Aorta (tissue), 5 donors: Measurements from ENCODE around the gene ASB4. TPM values are rescaled to one million over a fixed set of nuclear protein-coding genes. Genes with fewer than 3 reads are reported as not detected.

ENCODE experiments used
- ATAC-seq: fragments of 200-7000 bp; cut with Tn5 transposase; one replicate; pipeline ENCODE4 v1.9.1; 2022; ENCODE audit warnings: moderate library complexity; ENCODE audit not compliant: low FRiP score
- DNase-seq, 2 donors: peaks; one replicate each; pipeline ENCODE4 v3.0.0-alpha.2; 2020
- H3K27ac ChIP-seq, 2 donors: one replicate each; pipeline ENCODE4 v1.5.1; 2013; ENCODE audit warnings: low read length in 2 of 2, mild to moderate bottlenecking in 2 of 2, moderate library complexity in 2 of 2, control low read depth in 1 of 2, inconsistent platforms in 1 of 2, low read depth in 1 of 2
- H3K27me3 ChIP-seq, 2 donors: one replicate each; pipeline ENCODE4 v1.6.1; 2013; ENCODE audit warnings: control low read depth in 1 of 2, low read length in 1 of 2, mild to moderate bottlenecking in 1 of 2, moderate library complexity in 1 of 2; ENCODE audit not compliant: insufficient read depth in 2 of 2, control insufficient read depth in 1 of 2
- H3K36me3 ChIP-seq, 2 donors: one replicate each; pipeline ENCODE4 v1.6.1; 2013; ENCODE audit warnings: control low read depth in 1 of 2, low read length in 1 of 2, mild to moderate bottlenecking in 1 of 2; ENCODE audit not compliant: insufficient read depth in 2 of 2, control insufficient read depth in 1 of 2
- H3K4me1 ChIP-seq, 2 donors: one replicate each; pipeline ENCODE4 v1.6.1; 2013; ENCODE audit warnings: low read length in 2 of 2, control low read depth in 1 of 2, mild to moderate bottlenecking in 1 of 2, moderate library complexity in 1 of 2; ENCODE audit not compliant: insufficient read depth in 2 of 2, control insufficient read depth in 1 of 2
- H3K4me3 ChIP-seq, 2 donors: one replicate each; pipeline ENCODE4 v1.5.1; 2013; ENCODE audit warnings: low read length in 2 of 2, control low read depth in 1 of 2, mild to moderate bottlenecking in 1 of 2
- H3K9me3 ChIP-seq: one replicate; pipeline ENCODE4 v1.6.1; 2013; ENCODE audit warnings: mild to moderate bottlenecking, low read length; ENCODE audit not compliant: control insufficient read depth
- WGBS, 2 donors: extraction: QIAGEN DNeasy Blood & Tissue Kit; methylation state at CpG; one replicate each; pipeline ENCODE4 v1.1.7; 2013; 5-methylcytosine and 5-hydroxymethylcytosine counted together
- intact Hi-C, 2 donors: fragments of 100-400 bp; cut with DNase I; formaldehyde crosslinking; loops; one replicate each; pipeline versions ENCODE4 v1.14.2 to v1.15.0; 2022
- polyA plus RNA-seq, 2 donors: library from polyadenylated mRNA; stranded (reverse); fragments of 200-250 nt; gene quantifications; one replicate each; pipeline ENCODE4 v1.2.3, GENCODE V29; 2013
- total RNA-seq, 2 donors: library from RNA; stranded (reverse); fragmentation: NEBNext Ultra II Directional; extraction: Animal tissue kit (Norgen Biotek cat#: 25700); gene quantifications; one replicate each; pipeline ENCODE4 v1.2.1, GENCODE V29; 2021
- donor health status: healthy with polysubstance abuse.
- donor health status: Bipolar disorder and iron deficiency.
- donor health status: DM: no; HTN: no; CAD: no.
- donor health status: DM: no; HTN: no; CAD: no.
- donor health status: DM: yes; HTN: yes; CAD: no.

Gene ASB4
- total and polyA plus RNA-seq, 4 donors = not detected

DNA sequence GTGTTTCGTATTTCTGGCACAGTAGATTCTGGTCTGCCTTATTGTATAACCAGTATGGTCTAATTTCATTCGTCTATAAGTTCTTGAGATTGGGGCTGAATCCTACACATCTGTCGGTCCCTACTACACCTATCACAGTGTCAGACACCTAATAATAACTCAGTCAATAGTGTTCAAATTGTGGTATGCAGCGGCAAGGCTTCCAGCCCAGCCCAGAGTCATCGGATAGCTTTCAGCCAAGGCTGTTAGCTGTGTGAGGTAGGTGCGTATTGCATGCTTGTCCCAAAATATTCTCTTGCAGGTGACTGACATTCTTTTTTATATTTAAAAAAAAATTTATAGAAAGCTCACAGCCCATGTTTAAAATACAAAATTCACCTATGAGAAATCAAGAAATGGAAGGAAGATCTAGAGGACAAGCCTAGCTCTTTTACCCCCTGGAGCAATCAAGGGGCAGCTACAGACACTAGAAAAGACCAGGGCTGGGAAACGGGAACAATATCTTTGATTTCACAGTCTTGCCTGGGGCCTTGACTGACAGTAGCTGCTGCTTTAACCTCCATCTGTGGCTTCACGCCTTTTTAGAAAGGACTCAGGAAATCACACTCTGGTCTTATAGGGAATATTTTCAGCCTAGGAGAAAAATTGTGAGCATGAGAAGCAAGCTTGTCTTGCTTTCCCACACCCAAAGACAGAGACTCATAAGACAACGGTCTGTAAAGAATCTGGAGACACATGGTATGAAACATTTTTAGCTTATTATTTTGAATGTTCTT lies 9.5 kb upstream of the ASB4 start:
- no peak overlapping the region for H3K4me3 ChIP-seq
- ATAC-seq (no peak), DNase-seq (no peak)
- intact Hi-C loops = loop anchor here in 1 of 2 donors (5.0 kb wide), 1 partner anchor 1024 kb away; no protein-coding TSS in a partner anchor
- no peaks in the 10 kb centered on the region for H3K36me3 ChIP-seq
- no peak overlapping the region for H3K27ac ChIP-seq
- H3K27me3 ChIP-seq = no peaks in the 10 kb centered on the region
- no peaks in the 10 kb centered on the region for H3K4me1 ChIP-seq
- 78 to 82% methylated on average over 9 of the region's 9 CpGs for WGBS, 2 donors
- H3K9me3 ChIP-seq = no peaks in the 10 kb centered on the region

DNA sequence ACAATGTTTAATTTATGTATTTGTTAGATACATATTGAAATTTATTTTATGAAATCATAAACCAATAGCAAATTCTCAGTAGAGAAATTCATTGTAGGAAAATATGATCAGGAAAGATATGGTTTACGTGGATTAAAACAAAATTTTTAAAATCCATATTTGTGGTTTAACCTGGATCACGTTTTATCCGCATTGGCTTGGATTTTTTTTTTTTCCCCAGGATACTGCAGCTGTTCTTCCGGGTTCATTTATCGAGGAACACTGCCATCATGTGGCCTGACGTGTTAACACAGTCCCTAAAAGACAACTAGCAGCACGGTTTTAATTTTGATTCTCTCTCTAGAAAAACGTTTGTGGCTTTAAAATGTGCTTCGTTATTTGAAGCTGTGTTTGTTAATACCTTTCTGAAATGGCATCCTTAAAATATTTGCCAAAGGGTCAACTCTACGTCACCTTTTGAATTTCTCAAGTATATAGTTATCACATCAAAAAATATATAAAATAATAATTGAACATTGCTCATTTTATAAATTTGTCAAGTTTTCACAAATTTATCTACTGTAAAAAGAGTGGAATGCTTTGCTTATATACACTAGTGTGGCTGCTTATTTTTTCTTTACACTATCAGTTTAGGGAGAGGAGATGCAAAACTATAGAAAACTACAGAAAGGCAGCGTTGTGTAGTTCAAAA lies 8.7 kb upstream of the ASB4 start:
- intact Hi-C loops = loop anchor here in 1 of 2 donors (5.0 kb wide), 1 partner anchor 1025 kb away; no protein-coding TSS in a partner anchor
- no peaks in the 10 kb centered on the region for H3K9me3 ChIP-seq
- H3K36me3 ChIP-seq = no peaks in the 10 kb centered on the region
- 8 to 9% methylated on average over 11 of the region's 11 CpGs for WGBS, 2 donors
- DNase-seq (peak in 1 of 2 donors; percentile 58), ATAC-seq (peak; percentile 75)
- no peaks in the 10 kb centered on the region for H3K27me3 ChIP-seq
- no peak overlapping the region for H3K4me3 ChIP-seq
- no peaks in the 10 kb centered on the region for H3K4me1 ChIP-seq
- no peak overlapping the region for H3K27ac ChIP-seq

DNA sequence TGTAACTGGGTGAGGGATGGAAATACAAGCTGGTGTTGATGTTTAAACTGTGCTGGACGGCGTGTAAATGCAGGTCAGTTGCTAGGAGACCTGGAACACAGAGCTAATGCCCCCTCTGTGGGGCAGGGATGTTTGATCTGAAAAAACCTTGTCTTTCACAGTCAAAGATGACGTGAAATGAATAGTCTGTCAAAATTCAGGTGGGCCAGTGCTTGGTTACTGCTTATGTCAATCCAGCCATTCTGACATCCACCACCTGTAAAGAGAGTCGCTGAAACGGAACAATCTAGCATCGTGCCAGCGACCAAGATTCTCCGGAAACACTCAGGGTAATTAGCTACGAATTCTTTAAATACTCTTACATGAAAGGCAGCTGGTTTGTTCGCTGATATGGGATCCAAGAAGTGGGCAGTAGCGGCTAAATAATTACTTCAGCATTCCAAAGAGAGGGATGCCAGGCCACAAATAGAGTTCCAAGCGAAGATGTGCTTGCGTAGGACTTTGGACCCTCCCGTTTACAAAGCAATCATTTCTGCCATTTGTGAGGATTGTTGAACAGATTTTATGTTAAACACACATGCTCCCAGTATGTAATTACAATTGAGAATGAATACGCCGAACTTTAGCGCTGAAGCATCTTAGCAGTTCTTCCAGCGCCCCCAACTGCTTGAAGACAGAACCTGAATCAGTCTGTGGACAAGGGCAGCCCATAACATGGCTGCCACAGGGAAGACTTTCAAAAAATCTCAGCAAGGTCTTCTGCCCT lies 7.3 kb upstream of the ASB4 start:
- Histone ChIP-seq H3K9me3 (no peaks in the 10 kb centered on the region), H3K4me1 (no peaks in the 10 kb centered on the region), H3K36me3 (no peaks in the 10 kb centered on the region), H3K4me3 (no peak overlapping the region), H3K27ac (no peak overlapping the region), H3K27me3 (no peaks in the 10 kb centered on the region)
- DNase-seq = no peak
- no peak for ATAC-seq
- intact Hi-C loops = loop anchor here in 1 of 2 donors (5.0 kb wide), 1 partner anchor 1026 kb away; no protein-coding TSS in a partner anchor
- 47 to 61% methylated on average over 18 of the region's 18 CpGs for WGBS, 2 donors

DNA sequence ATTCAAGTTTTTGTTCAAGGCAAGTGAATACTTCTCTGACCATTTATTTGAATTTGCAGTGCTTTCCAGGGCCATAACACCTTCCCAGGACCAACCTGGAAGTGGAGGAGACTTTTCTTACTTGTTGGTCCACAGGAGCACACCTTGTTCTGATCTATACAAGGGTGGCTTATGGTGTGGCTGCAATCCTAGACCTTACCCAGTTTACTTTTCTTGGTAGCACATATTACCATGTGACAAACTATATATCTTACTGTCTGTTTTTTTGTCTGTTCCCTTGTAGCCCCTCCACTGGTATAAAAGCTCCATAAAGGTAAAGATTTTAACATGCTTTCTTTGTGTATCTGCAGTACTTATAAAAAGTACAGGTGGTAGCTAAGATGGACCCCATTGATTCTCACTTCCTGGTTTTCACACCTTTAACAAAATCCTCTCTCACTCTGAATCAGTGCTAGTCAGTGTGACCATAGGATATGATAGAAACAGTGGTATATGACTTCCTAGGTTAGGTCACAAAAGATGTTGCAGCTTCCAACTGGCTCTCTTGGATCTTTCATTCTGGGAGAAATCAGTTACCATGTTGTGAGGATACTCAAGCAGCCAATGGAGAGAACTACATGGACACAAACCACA lies 5.6 kb upstream of the ASB4 start:
- no peaks in the 10 kb centered on the region for H3K36me3 ChIP-seq
- H3K4me3 ChIP-seq = no peak overlapping the region
- no peaks in the 10 kb centered on the region for H3K4me1 ChIP-seq
- no peak for ATAC-seq
- no peaks in the 10 kb centered on the region for H3K27me3 ChIP-seq
- no peak overlapping the region for H3K27ac ChIP-seq
- no peaks in the 10 kb centered on the region for H3K9me3 ChIP-seq
- no peak for DNase-seq
- intact Hi-C loops = loop anchor here in 1 of 2 donors (5.0 kb wide), 1 partner anchor 1028 kb away; no protein-coding TSS in a partner anchor

DNA sequence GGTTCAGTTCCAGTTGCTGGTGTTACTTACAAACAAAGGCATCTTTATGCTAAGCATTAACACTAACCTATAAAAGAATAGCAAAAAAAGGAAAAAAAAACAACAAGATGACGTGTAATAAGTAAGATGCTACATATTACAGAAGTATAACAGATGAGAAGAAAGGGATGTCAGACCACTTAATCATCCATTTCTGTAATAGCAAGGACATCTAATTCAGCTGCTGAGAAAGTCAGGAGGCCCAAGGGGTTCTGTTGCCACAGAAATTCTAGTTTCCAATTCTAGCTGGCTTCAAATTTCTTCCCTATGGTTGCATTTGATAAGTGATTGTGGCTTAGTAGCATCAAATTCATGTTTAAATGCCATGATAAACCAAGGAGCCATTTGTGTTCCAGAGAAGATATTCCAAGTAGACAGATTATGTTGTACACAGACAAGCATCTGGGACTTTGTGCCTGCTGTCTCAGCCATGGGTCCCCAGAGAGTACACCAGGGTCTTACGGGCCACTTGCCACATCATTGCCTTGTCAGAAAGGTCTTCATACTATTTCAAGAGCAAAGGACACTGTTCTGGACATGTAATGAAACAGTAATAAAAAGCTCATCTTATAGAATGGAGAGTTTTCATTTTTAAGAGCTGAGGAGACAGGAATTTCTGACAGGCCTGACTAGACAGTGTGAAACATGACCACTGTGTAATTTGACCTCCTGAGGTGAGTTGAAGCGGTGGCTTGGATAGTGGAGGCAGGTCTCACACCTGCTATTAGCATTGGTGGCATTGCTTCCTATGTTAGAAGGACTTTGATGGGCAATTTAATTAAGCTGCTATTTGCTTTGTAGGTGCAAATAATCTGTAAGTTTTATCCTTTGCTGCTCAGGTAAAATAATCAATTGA lies 4.2 kb upstream of the ASB4 start:
- intact Hi-C loops = no loop called here
- Histone ChIP-seq H3K27me3 (no peaks in the 10 kb centered on the region), H3K36me3 (no peaks in the 10 kb centered on the region), H3K4me1 (no peaks in the 10 kb centered on the region), H3K4me3 (no peak overlapping the region), H3K9me3 (no peaks in the 10 kb centered on the region), H3K27ac (no peak overlapping the region)
- WGBS, 2 donors = 87 to 91% methylated on average over 3 of the region's 3 CpGs
- ATAC-seq = no peak
- no peak for DNase-seq

DNA sequence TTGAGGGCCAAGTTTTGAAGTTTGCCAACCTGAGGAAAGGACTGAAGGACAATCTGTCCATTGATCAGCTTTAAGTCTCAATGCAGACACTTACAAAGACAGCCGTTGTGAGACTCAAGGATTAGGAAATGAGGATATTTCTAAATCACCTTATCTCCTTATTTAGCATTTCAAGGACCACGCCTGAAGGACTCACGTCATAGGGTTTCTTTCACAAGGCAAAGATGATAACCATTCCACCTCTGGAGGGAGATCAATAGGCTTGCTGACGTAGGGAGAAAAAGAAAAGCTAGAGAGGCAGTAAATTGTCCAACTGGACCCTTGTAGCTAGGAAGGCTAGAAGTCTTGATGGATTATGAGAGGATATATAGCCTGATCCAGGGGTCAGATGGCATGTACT lies 3.3 kb upstream of the ASB4 start:
- Histone ChIP-seq H3K9me3 (no peaks in the 10 kb centered on the region), H3K36me3 (no peaks in the 10 kb centered on the region), H3K4me1 (no peaks in the 10 kb centered on the region), H3K27ac (no peak overlapping the region), H3K4me3 (no peak overlapping the region), H3K27me3 (no peaks in the 10 kb centered on the region)
- 80 to 81% methylated on average over 4 of the region's 4 CpGs for WGBS, 2 donors
- intact Hi-C loops = no loop called here
- DNase-seq (no peak), ATAC-seq (no peak)

DNA sequence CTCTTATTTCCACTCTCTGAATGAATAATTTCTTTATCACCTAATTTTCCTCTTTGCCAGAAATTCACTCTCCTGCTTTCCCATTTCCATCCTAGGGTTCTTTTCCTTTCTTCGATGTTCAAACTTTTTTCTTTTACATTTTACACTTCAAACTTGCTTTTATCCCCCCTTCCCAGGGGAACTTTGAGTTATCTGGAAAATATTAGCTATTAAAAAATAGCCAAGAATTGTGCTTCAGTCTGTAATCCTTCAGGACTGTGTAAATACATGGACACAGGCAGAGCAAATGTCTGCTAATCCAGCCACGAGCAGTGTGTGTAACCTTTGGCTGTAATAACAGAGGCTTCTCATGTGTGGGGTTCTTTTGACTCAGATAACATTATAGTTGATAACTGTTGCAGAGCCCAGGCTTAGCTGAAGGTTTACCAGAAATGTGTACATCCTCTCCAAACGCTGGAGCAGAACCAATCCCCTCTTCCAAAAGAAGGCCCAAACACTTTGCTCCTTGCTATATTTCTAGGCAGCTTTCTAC lies 4.6 kb downstream of the ASB4 start:
- no peak for DNase-seq
- no peak overlapping the region for H3K27ac ChIP-seq
- no peaks in the 10 kb centered on the region for H3K36me3 ChIP-seq
- WGBS, 2 donors = 32 to 37% methylated on average over 3 of the region's 3 CpGs
- H3K9me3 ChIP-seq = no peaks in the 10 kb centered on the region
- no peaks in the 10 kb centered on the region for H3K4me1 ChIP-seq
- no peak overlapping the region for H3K4me3 ChIP-seq
- H3K27me3 ChIP-seq = no peaks in the 10 kb centered on the region
- no peak for ATAC-seq
- intact Hi-C loops = no loop called here
